HG03469 (cell line): ENCODE data around the gene HOTAIR.

ENCODE experiments used
- ATAC-seq: cut with Tn5 transposase; IDR thresholded peaks from one replicate; pipeline ENCODE4 v1.9.1; 2021; ENCODE audit warnings: mild to moderate bottlenecking, moderate library complexity, moderate number of reproducible peaks; ENCODE audit not compliant: unreplicated experiment

The HOTAIR gene

DNA sequence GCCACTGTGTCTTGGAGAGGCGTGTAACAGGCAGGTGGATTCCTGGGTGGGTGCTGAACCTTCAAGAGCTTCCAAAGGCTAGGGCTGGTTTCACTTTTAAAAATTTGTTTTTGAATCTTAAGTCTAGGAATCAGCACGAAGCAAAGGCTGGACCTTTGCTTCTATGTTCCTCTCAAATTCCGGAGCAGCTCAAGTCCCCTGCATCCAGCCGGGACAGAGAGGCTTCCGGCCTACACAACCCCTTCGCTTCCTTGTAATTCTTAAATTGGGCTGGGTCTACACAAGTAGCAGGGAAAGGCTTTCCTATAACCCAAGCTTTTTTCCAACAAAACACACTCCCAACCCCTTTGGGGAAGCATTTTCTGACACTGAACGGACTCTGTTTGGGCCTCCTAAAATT lies 11.7 kb downstream of the HOTAIR start:
- no peak for ATAC-seq

- ATAC-seq: no peak
Measured at GRCh38 chr12:53961025-53961761, 13.6 kb downstream of the HOTAIR start.

DNA sequence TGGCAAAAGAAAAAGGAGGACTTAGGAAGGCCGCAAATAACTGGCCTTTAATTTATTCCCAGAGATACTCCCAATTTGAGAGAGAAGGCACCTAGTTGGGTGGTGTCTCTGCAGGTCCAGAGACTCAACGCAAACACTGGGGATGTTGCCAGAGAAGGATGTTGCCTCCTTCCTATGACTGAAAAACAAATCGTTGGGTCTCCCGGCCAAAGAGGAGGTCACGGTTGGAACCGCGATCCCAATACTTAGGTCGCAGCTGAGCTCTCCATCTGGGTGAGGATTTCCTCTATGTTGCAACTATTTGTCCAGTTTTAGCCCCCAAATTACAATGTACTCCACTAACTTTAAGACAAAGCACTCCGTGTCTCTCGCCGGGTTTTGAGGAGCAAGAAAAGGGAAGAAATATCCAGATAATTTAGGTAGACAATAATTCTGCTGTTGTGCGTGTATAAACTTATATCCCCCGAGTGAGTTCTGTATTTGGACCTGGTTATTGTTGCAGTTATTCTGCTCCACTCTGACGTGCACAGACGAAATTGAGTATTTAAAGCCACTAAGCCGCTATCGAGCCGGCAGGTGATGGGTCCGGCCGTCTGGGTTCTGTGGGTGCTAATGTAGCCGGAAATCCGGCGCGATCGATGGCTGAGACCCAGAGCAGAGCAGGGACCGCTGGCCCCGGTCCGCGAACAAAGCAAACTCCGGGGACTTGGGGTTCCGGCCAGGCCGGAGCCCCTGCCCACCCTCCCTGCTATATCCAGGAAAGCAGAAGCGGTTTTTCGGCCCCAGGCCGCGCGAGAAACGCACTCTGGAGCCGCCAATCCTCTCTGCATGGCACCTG lies 14.3 kb downstream of the HOTAIR start:
- no peak for ATAC-seq

DNA sequence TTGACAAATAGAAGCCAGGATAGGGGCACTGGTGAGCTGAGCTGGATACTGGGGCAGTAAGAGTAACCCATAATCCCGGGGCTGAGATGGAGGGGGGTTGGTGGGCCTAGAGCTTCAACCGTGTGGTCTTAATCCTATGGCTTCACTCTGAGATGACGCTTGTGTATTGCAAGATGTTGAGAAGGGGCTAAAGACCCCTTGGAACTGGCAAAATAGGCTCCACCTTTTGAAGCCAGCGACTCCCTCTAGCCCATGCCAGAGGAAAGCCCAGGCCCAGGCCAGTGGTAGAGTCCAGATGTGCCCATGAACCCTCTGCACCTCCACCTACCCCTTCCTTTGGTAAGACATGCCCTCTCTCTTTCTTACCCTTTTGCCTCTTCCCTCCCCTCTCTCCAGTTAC lies 15.4 kb downstream of the HOTAIR start:
- no peak for ATAC-seq

DNA sequence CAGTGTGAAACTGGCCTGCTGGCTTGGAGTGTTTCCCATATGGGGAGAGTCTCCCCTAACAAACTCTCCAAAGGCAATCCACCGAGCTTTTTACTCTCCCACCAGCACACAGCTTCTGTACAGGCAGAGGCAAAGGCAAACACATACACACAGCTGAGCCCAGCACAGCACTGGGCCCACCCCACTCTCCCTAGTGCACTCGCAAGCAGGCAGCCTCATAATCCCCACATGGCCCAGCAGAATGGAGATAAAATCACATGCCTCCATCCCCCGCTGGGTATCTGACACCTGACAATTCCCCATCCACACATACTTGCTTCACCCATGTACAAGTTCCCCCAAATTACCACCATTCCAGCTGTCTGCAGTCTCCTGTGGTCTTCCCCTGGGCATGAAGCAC lies 16.6 kb downstream of the HOTAIR start:
- ATAC-seq: no peak

- ATAC-seq: no peak
Measured at GRCh38 chr12:53956914-53957536, 17.7 kb downstream of the HOTAIR start.

GRCh38 chr12:53956251-53956887 lies 18.4 kb downstream of the HOTAIR start:
- no peak for ATAC-seq

DNA sequence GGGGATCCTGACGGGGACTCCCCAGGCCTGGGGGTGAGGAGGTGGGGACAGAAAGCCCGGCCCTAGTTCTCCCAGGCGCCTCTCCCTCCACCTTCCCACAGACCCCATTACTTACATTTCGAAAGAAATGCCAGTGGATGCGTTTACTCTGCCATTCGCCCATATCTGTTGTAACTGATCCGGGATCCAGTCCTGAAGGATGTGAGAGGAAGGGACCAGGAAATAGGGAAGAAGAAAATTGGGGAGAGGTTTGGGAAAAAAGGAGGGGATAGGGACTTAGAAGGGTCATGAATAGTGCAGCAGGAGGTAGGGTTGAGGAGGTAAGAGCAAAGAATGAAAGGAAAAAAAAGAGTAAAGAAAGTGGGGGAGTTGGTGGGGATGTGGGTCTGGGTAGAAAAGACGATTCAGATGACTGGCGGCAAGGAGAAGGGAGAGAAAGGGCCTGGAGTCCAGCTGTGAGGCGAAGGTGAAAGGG lies 18.9 kb downstream of the HOTAIR start:
- ATAC-seq: no peak

- ATAC-seq: no peak
Measured at GRCh38 chr12:53955036-53955775, 19.5 kb downstream of the HOTAIR start.

DNA sequence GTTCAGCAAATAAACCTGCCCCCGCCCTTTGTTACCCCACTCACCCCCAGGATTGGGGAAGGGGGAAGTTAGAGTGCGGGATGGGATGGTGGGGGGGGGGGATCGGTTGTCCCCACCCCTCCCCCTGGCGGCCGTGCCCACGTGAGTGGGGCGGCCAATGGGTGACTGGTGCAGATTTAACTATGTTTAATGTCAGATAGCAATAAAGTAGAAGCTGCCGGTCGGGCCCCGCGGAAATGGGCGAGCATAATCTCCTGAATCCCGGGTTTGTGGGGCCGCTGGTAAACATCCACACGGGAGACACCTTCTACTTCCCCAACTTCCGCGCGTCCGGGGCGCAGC lies 20.1 kb downstream of the HOTAIR start, which contains the start of gene HOXC12:
HOXC12 (plus strand) TSS at position 210 of the 342 bp plus-strand sequence; CDS start at position 237, 27 bp downstream.
- ATAC-seq: no peak

- ATAC-seq: no peak
Measured at GRCh38 chr12:53953831-53954693, 20.7 kb downstream of the HOTAIR start.

GRCh38 chr12:53952871-53953734 lies 21.7 kb downstream of the HOTAIR start:
- ATAC-seq: no peak

- no peak for ATAC-seq
Measured at GRCh38 chr12:53952335-53952694, 22.4 kb downstream of the HOTAIR start.

GRCh38 chr12:53951577-53952334 lies 23.0 kb downstream of the HOTAIR start:
- ATAC-seq: no peak

- ATAC-seq: no peak
Measured at GRCh38 chr12:53950789-53951576, 23.8 kb downstream of the HOTAIR start.

DNA sequence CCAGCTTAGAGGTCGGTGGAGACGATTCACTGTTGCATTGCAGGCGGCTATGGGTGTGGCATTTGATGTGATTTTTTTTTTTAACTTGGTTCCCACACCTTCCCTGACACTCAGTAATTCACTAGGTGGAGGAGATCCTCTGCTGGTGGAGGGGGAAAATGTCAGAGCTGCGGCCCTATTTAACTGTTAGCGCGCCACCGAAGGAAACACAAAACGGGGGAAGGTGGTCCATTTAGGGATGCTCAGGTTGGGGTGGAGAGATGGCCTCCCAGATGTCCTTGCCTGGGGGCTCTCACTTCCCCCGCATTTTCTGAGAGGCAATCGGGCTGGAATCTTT lies 24.3 kb downstream of the HOTAIR start:
- ATAC-seq: no peak
